Measurements from ENCODE around the gene GABARAPL1. TPM values are rescaled to one million over a fixed set of nuclear protein-coding genes. Genes with fewer than 3 reads are reported as not detected.

The GABARAPL1 gene
- 21.0 and 94.1 TPM in 2 replicates for total RNA-seq

GRCh38 chr12:10212739-10213131 is at the start of gene GABARAPL1:
GABARAPL1 (plus strand) TSS chr12:10212877; CDS start chr12:10213130, 253 bp downstream.

GRCh38 chr12:10171973-10172728 is 40.5 kb upstream of the GABARAPL1 start, which contains the start of gene OLR1:
OLR1 (minus strand) TSS chr12:10172132; CDS start chr12:10172077, 55 bp downstream.

GRCh38 chr12:10178821-10179220 is 33.9 kb upstream of the GABARAPL1 start, which contains the start of gene TMEM52B:
TMEM52B (plus strand) TSS chr12:10179032; CDS start chr12:10179575, 543 bp downstream.

Other genes with a start within 250 kb of the GABARAPL1 start
- gene CLEC12A, start 241.5 kb upstream of the GABARAPL1 start, total RNA-seq = not detected in 2 replicates
- not detected in 2 replicates for gene CLEC1B, start 213.8 kb upstream of the GABARAPL1 start, total RNA-seq
- not detected in 2 replicates for gene CLEC12B, start 202.2 kb upstream of the GABARAPL1 start, total RNA-seq
- not detected in 2 replicates for gene CLEC9A, start 182.2 kb upstream of the GABARAPL1 start, total RNA-seq
- gene CLEC1A, start 113.9 kb upstream of the GABARAPL1 start, total RNA-seq = not detected in 2 replicates
- gene CLEC7A, start 82.7 kb upstream of the GABARAPL1 start, total RNA-seq = not detected in 2 replicates
- gene OLR1, start 40.7 kb upstream of the GABARAPL1 start, total RNA-seq = 0.51 and 1.5 TPM in 2 replicates
- 1.3 TPM in 1 of 2 replicates, not detected in the other for gene TMEM52B, start 33.8 kb upstream of the GABARAPL1 start, total RNA-seq
- 0.13 TPM in 1 of 2 replicates, not detected in the other for gene KLRD1, start 95.0 kb downstream of the GABARAPL1 start, total RNA-seq
- 0.16 TPM in 1 of 2 replicates, not detected in the other for gene KLRK1, start 177.2 kb downstream of the GABARAPL1 start, total RNA-seq
- 0.16 TPM in 1 of 2 replicates, not detected in the other for gene KLRC4, start 196.9 kb downstream of the GABARAPL1 start, total RNA-seq
- 0.13 TPM in 1 of 2 replicates, not detected in the other for gene KLRC3, start 207.7 kb downstream of the GABARAPL1 start, total RNA-seq
- gene KLRC2, start 223.1 kb downstream of the GABARAPL1 start, total RNA-seq = not detected in 2 replicates
- not detected in 2 replicates for gene KLRC1, start 240.5 kb downstream of the GABARAPL1 start, total RNA-seq